Measurements from ENCODE around the gene EIF2S3.

Gene EIF2S3

GRCh38 chrX:24054182-24055042 is at the start of gene EIF2S3:
TSS of gene EIF2S3 (plus strand) at chrX:24054956. CDS start at chrX:24054969, 13 bp downstream.
- peak; percentile 96 for ATAC-seq
- TF ChIP-seq TSHZ2 (CRISPR knock-in tag; IDR thresholded peaks at IDR 0.05), result no peak
- TF ChIP-seq ARNTL (CRISPR knock-in tag; IDR thresholded peaks at IDR 0.05; ENCODE audit: borderline replicate concordance, low read depth), result no peak
- no peak for TF ChIP-seq PATZ1 (CRISPR knock-in tag; IDR thresholded peaks at IDR 0.05; ENCODE audit: borderline replicate concordance)
- no peak for TF ChIP-seq ISL1 (CRISPR knock-in tag; IDR thresholded peaks at IDR 0.05)
- TF ChIP-seq RARB (CRISPR knock-in tag; IDR thresholded peaks at IDR 0.05), result no peak
- TF ChIP-seq ZNF8 (CRISPR knock-in tag; IDR thresholded peaks at IDR 0.05), result no peak
- TF ChIP-seq OSR1 (CRISPR knock-in tag; IDR thresholded peaks at IDR 0.05), result no peak
- no peak for TF ChIP-seq ZFP30 (CRISPR knock-in tag; IDR thresholded peaks at IDR 0.05)
- TF ChIP-seq GLIS3 (CRISPR knock-in tag; IDR thresholded peaks at IDR 0.05), result no peak
- TF ChIP-seq TOX (CRISPR knock-in tag; IDR thresholded peaks at IDR 0.05; ENCODE audit: borderline replicate concordance), result no peak
- no peak for TF ChIP-seq POU6F1 (CRISPR knock-in tag; IDR thresholded peaks at IDR 0.05; ENCODE audit: borderline replicate concordance, low read depth)
- no peak for TF ChIP-seq ZFP3 (CRISPR knock-in tag; IDR thresholded peaks at IDR 0.05)
- no peak for TF ChIP-seq PPARA (CRISPR knock-in tag; IDR thresholded peaks at IDR 0.05; ENCODE audit: borderline replicate concordance)
- TF ChIP-seq ZC3H10 (CRISPR knock-in tag; IDR thresholded peaks at IDR 0.05), result no peak

- no peak for TF ChIP-seq ISL1 (CRISPR knock-in tag; IDR thresholded peaks at IDR 0.05)
- TF ChIP-seq ZFP3 (CRISPR knock-in tag; IDR thresholded peaks at IDR 0.05), result no peak
- no peak for TF ChIP-seq ZNF565 (CRISPR knock-in tag; conservative IDR thresholded peaks at IDR 0.05; ENCODE audit: low read depth)
- no peak for TF ChIP-seq OSR1 (CRISPR knock-in tag; IDR thresholded peaks at IDR 0.05)
- TF ChIP-seq RARB (CRISPR knock-in tag; IDR thresholded peaks at IDR 0.05), result no peak
- no peak for TF ChIP-seq CSRNP3 (CRISPR knock-in tag; IDR thresholded peaks at IDR 0.05)
- TF ChIP-seq CREB5 (CRISPR knock-in tag; IDR thresholded peaks at IDR 0.05; ENCODE audit: low read depth), result no peak
- no peak for TF ChIP-seq ESRRG (CRISPR knock-in tag; IDR thresholded peaks at IDR 0.05)
- TF ChIP-seq GLIS3 (CRISPR knock-in tag; IDR thresholded peaks at IDR 0.05), result no peak
- TF ChIP-seq CSDC2 (CRISPR knock-in tag; IDR thresholded peaks at IDR 0.05), result no peak
- TF ChIP-seq POU6F1 (CRISPR knock-in tag; IDR thresholded peaks at IDR 0.05; ENCODE audit: borderline replicate concordance, low read depth), result no peak
- TF ChIP-seq ARNTL (CRISPR knock-in tag; IDR thresholded peaks at IDR 0.05; ENCODE audit: borderline replicate concordance, low read depth), result no peak
- no peak for TF ChIP-seq ZNF70 (CRISPR knock-in tag; IDR thresholded peaks at IDR 0.05)
- TF ChIP-seq PATZ1 (CRISPR knock-in tag; IDR thresholded peaks at IDR 0.05; ENCODE audit: borderline replicate concordance), result no peak
- no peak for TF ChIP-seq TSHZ2 (CRISPR knock-in tag; IDR thresholded peaks at IDR 0.05)
- no peak for TF ChIP-seq TCF4 (CRISPR knock-in tag; IDR thresholded peaks at IDR 0.05; ENCODE audit: borderline replicate concordance)
- TF ChIP-seq SNAI2 (CRISPR knock-in tag; IDR thresholded peaks at IDR 0.05), result no peak
- no peak for ATAC-seq
Observed at GRCh38 chrX:24005028-24005427, 49.7 kb upstream of the EIF2S3 start.

Data from SK-N-SH treated with all-trans-retinoic acid at 6 μM for 48 hours (cell line).